Fibroblast of skin of right quadriceps (primary cell): ENCODE results near the gene ZEB1.
"Not testable (repeated sequence)": the region's sequence is repeated elsewhere in the genome, so short reads cannot be mapped to it uniquely, and the experiment has no call there.

Experiments
- DNase-seq: peaks from one replicate; pipeline ENCODE4 v3.0.0-alpha.2; 2013

Gene ZEB1

GRCh38 chr10:31319602-31320549 is 860 bp downstream of the ZEB1 start:
- DNase-seq = peak; percentile 28

GRCh38 chr10:31320550-31321211 is 1.7 kb downstream of the ZEB1 start:
- DNase-seq = peak; percentile 50

- peak; percentile 6 for DNase-seq
These were observed 2.5 kb downstream of the ZEB1 start for GRCh38 chr10:31321396-31321941.

GRCh38 chr10:31322647-31323046 is 3.6 kb downstream of the ZEB1 start:
- DNase-seq = peak; percentile 32

GRCh38 chr10:31340343-31340742 is 21.3 kb downstream of the ZEB1 start:
- DNase-seq = peak; percentile 7

GRCh38 chr10:31341552-31341951 is 22.5 kb downstream of the ZEB1 start:
- DNase-seq = no peak

GRCh38 chr10:31343009-31343408 is 24.0 kb downstream of the ZEB1 start:
- DNase-seq = no peak

GRCh38 chr10:31343551-31343950 is 24.5 kb downstream of the ZEB1 start:
- no peak for DNase-seq

- DNase-seq = no peak
These were observed 26.9 kb downstream of the ZEB1 start for GRCh38 chr10:31345886-31346285.

- DNase-seq = no peak
These were observed 27.9 kb downstream of the ZEB1 start for GRCh38 chr10:31346953-31347352.

- DNase-seq = no peak
These were observed 28.7 kb downstream of the ZEB1 start for GRCh38 chr10:31347705-31348104.

- DNase-seq = no peak
These were observed 31.9 kb downstream of the ZEB1 start for GRCh38 chr10:31350891-31351290.

GRCh38 chr10:31352436-31353226 is 33.6 kb downstream of the ZEB1 start:
- no peak for DNase-seq

GRCh38 chr10:31353574-31353973 is 34.6 kb downstream of the ZEB1 start:
- DNase-seq = peak; percentile 70

GRCh38 chr10:31358688-31359330 is 39.8 kb downstream of the ZEB1 start:
- DNase-seq = peak; percentile 45

- DNase-seq = no peak
These were observed 41.0 kb downstream of the ZEB1 start for GRCh38 chr10:31359979-31360378.

- DNase-seq = not testable (repeated sequence)
These were observed 42.5 kb downstream of the ZEB1 start for GRCh38 chr10:31361475-31361874.

- DNase-seq = no peak
These were observed 43.1 kb downstream of the ZEB1 start for GRCh38 chr10:31362023-31362641.

- not testable (repeated sequence) for DNase-seq
These were observed 44.7 kb downstream of the ZEB1 start for GRCh38 chr10:31363696-31364095.

GRCh38 chr10:31364238-31364637 is 45.2 kb downstream of the ZEB1 start:
- DNase-seq = not testable (repeated sequence)

GRCh38 chr10:31366703-31367102 is 47.7 kb downstream of the ZEB1 start:
- DNase-seq = no peak

- no peak for DNase-seq
These were observed 49.7 kb downstream of the ZEB1 start for GRCh38 chr10:31368724-31369123.
